ENCODE results near the gene LRRC14B.

- TF ChIP-seq POLR2A (IDR thresholded peaks at IDR 0.05) (no peak), CTCF (IDR thresholded peaks at IDR 0.05) (no peak)
These were observed 36.5 kb upstream of the LRRC14B start for GRCh38 chr5:154826-155225.

Measured in right lobe of liver (tissue), 4 donors.